ENCODE results near the gene LHFPL5.

- TF ChIP-seq, protein P1, sequence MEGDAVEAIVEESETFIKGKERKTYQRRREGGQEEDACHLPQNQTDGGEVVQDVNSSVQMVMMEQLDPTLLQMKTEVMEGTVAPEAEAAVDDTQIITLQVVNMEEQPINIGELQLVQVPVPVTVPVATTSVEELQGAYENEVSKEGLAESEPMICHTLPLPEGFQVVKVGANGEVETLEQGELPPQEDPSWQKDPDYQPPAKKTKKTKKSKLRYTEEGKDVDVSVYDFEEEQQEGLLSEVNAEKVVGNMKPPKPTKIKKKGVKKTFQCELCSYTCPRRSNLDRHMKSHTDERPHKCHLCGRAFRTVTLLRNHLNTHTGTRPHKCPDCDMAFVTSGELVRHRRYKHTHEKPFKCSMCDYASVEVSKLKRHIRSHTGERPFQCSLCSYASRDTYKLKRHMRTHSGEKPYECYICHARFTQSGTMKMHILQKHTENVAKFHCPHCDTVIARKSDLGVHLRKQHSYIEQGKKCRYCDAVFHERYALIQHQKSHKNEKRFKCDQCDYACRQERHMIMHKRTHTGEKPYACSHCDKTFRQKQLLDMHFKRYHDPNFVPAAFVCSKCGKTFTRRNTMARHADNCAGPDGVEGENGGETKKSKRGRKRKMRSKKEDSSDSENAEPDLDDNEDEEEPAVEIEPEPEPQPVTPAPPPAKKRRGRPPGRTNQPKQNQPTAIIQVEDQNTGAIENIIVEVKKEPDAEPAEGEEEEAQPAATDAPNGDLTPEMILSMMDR (IDR thresholded peaks at IDR 0.05), result no peak
- TF ChIP-seq POLR2A (IDR thresholded peaks at IDR 0.05), result no peak
These were observed 28.4 kb downstream of the LHFPL5 start for GRCh38 chr6:35833536-35833935.

All from thyroid gland (tissue), 4 donors.